T follicular helper cell (primary cell): ENCODE measurements around the gene STPG2.

Experiments used
- DNase-seq: peaks from one replicate; pipeline ENCODE4 v3.0.0-alpha.2; 2020; ENCODE audit warnings: low read depth

STPG2 gene

GRCh38 chr4:98093662-98094061 lies 49.6 kb downstream of the STPG2 start:
- no peak for DNase-seq

GRCh38 chr4:98092833-98093439 lies 50.3 kb downstream of the STPG2 start:
- DNase-seq, result no peak

- no peak for DNase-seq
Observed at GRCh38 chr4:98081936-98082335, 61.3 kb downstream of the STPG2 start.

GRCh38 chr4:98068495-98068894 lies 74.8 kb downstream of the STPG2 start:
- DNase-seq, result no peak

- DNase-seq, result no peak
Observed at GRCh38 chr4:98055800-98056501, 87.3 kb downstream of the STPG2 start.

- DNase-seq, result no peak
Observed at GRCh38 chr4:98046665-98047064, 96.6 kb downstream of the STPG2 start.

GRCh38 chr4:98030059-98030458 lies 113.2 kb downstream of the STPG2 start:
- no peak for DNase-seq

GRCh38 chr4:98027827-98028226 lies 115.4 kb downstream of the STPG2 start:
- no peak for DNase-seq

- no peak for DNase-seq
Observed at GRCh38 chr4:98026362-98026761, 116.9 kb downstream of the STPG2 start.

GRCh38 chr4:98006814-98007412 lies 136.4 kb downstream of the STPG2 start:
- no peak for DNase-seq

GRCh38 chr4:98006060-98006459 lies 137.2 kb downstream of the STPG2 start:
- no peak for DNase-seq

- no peak for DNase-seq
Observed at GRCh38 chr4:98000940-98001339, 142.3 kb downstream of the STPG2 start.

- no peak for DNase-seq
Observed at GRCh38 chr4:97998203-97998602, 145.1 kb downstream of the STPG2 start.

GRCh38 chr4:97994765-97995465 lies 148.4 kb downstream of the STPG2 start:
- DNase-seq, result no peak

- DNase-seq, result no peak
Observed at GRCh38 chr4:97990409-97990808, 152.9 kb downstream of the STPG2 start.

GRCh38 chr4:97987019-97987648 lies 156.1 kb downstream of the STPG2 start:
- DNase-seq, result no peak

GRCh38 chr4:97984545-97985131 lies 158.6 kb downstream of the STPG2 start:
- no peak for DNase-seq

- no peak for DNase-seq
Observed at GRCh38 chr4:97978791-97979488, 164.3 kb downstream of the STPG2 start.

GRCh38 chr4:97953171-97953941 lies 189.9 kb downstream of the STPG2 start:
- no peak for DNase-seq

- DNase-seq, result no peak
Observed at GRCh38 chr4:97952763-97953162, 190.5 kb downstream of the STPG2 start.

- DNase-seq, result no peak
Observed at GRCh38 chr4:97950836-97951235, 192.4 kb downstream of the STPG2 start.
